Bronchial epithelial cell (primary cell): ENCODE measurements around the gene UBL5. TPM values are rescaled to one million over a fixed set of nuclear protein-coding genes. Genes with fewer than 3 reads are reported as not detected.
A peak's percentile ranks its signal among the peaks of the same experiment; 100 is the strongest.

ENCODE experiments used
- DNase-seq: peaks from one replicate; pipeline ENCODE4 v3.0.0-alpha.2; 2010; ENCODE audit warnings: low read depth
- FAIRE-seq: peaks from 2 replicates; lab custom pipeline; 2011; peaks lifted over from hg19 to GRCh38; lab: Jason Lieb, UNC
- H3K27me3 ChIP-seq: 2 replicates; pipeline ENCODE4 v1.5.1; 2011; ENCODE audit warnings: low read length; ENCODE audit not compliant: control insufficient read depth, insufficient read depth
- H3K36me3 ChIP-seq: 2 replicates; pipeline ENCODE4 v1.5.1; 2011; ENCODE audit warnings: low read length; ENCODE audit not compliant: control insufficient read depth, insufficient read depth
- H3K4me3 ChIP-seq: 2 replicates; pipeline ENCODE4 v1.5.1; 2011; ENCODE audit warnings: mild to moderate bottlenecking, low read depth, low read length, control low read depth
- total RNA-seq: library from RNA; depleted of rRNA; stranded (reverse); fragments of >200 nt; gene quantifications from 2 replicates; pipeline ENCODE4 v1.2.1, GENCODE V29; 2014
- TF ChIP-seq, protein P1 (sequence below): IDR thresholded peaks from 2 replicates; pipeline ENCODE4 v1.5.1; 2011; ENCODE audit warnings: mild to moderate bottlenecking, moderate library complexity, low read length, control low read depth, inconsistent platforms; ENCODE audit not compliant: insufficient read depth, severe bottlenecking

The UBL5 gene
- total RNA-seq, 1 donor from 2014 or later = 314 TPM

- FAIRE-seq (peak; percentile 95), DNase-seq (peak; percentile 83)
- Histone ChIP-seq H3K36me3 (peaks cover 15% of the 10 kb centered on the region), H3K4me3 (no peak overlapping the region), H3K27me3 (no peaks in the 10 kb centered on the region)
- TF ChIP-seq, protein P1, sequence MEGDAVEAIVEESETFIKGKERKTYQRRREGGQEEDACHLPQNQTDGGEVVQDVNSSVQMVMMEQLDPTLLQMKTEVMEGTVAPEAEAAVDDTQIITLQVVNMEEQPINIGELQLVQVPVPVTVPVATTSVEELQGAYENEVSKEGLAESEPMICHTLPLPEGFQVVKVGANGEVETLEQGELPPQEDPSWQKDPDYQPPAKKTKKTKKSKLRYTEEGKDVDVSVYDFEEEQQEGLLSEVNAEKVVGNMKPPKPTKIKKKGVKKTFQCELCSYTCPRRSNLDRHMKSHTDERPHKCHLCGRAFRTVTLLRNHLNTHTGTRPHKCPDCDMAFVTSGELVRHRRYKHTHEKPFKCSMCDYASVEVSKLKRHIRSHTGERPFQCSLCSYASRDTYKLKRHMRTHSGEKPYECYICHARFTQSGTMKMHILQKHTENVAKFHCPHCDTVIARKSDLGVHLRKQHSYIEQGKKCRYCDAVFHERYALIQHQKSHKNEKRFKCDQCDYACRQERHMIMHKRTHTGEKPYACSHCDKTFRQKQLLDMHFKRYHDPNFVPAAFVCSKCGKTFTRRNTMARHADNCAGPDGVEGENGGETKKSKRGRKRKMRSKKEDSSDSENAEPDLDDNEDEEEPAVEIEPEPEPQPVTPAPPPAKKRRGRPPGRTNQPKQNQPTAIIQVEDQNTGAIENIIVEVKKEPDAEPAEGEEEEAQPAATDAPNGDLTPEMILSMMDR = peak; percentile 90
Observed at GRCh38 chr19:9847087-9847671, 19.5 kb downstream of the UBL5 start.

DNA sequence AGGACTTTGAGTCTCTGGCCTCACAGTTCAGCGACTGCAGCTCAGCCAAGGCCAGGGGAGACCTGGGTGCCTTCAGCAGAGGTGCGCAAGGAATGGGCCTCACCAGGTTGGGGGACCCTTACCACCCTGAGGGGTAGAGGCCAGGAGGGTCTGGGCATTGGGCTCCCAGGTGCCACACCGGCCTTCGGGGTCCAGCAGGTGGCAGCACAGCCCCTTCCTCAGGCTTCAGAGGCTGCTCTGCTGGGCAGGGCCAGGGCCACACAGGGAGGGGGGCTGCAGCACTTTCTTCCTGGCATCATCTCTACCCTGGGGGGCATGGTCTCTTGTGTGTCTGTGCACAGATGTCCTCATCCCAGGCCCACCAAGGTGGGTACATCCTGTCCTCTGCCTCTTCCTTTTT is 20.3 kb downstream of the UBL5 start:
- Histone ChIP-seq H3K27me3 (no peaks in the 10 kb centered on the region), H3K4me3 (no peak overlapping the region), H3K36me3 (peaks cover 9% of the 10 kb centered on the region)
- TF ChIP-seq, protein P1 = peak; percentile 67
- FAIRE-seq = no peak
- no peak for DNase-seq

DNA sequence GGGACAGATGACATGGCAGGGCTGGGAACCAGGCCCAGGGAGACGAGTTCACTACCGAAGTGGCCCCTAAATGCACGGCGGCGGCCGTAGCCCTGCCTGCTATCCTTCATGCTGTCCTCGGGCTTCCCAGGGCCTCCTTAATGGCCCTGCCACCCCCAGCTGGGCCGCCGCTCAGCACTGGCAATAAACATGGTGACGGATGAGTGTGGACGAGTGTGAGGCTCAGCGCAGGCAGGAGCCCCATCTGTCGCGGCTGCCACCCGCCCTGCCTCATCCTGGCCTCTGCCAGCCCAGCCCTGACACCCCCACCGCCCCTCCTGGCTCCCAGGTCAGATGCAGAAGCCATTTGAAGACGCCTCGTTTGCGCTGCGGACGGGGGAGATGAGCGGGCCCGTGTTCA is 21.0 kb downstream of the UBL5 start:
- H3K27me3 ChIP-seq = no peaks in the 10 kb centered on the region
- H3K36me3 ChIP-seq = peaks cover 5% of the 10 kb centered on the region
- no peak for DNase-seq
- no peak overlapping the region for H3K4me3 ChIP-seq
- no peak for FAIRE-seq
- TF ChIP-seq, protein P1 = no peak

DNA sequence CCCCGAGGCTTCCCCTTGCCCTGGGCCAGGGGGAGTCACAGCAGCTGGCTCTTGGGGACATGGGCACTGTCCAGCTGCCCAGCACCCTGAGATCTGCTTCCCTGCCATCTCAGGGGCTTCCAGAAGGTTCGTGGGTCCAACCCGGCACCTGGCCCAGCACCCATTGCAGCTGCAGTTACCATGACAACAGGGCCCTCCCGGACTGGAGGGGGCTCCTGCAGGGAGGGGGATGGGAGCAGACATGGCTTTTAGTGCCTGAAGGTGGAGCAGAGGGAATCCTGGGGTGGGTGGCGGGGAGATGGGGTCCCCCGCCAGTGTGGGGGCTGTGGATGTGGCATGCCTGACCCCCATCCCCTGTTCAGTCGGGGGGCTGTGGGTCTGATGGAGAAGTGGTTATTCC is 22.1 kb downstream of the UBL5 start:
- TF ChIP-seq, protein P1 = no peak
- DNase-seq (no peak), FAIRE-seq (no peak)
- H3K36me3 ChIP-seq = peaks cover 5% of the 10 kb centered on the region
- H3K27me3 ChIP-seq = no peaks in the 10 kb centered on the region
- no peak overlapping the region for H3K4me3 ChIP-seq

DNA sequence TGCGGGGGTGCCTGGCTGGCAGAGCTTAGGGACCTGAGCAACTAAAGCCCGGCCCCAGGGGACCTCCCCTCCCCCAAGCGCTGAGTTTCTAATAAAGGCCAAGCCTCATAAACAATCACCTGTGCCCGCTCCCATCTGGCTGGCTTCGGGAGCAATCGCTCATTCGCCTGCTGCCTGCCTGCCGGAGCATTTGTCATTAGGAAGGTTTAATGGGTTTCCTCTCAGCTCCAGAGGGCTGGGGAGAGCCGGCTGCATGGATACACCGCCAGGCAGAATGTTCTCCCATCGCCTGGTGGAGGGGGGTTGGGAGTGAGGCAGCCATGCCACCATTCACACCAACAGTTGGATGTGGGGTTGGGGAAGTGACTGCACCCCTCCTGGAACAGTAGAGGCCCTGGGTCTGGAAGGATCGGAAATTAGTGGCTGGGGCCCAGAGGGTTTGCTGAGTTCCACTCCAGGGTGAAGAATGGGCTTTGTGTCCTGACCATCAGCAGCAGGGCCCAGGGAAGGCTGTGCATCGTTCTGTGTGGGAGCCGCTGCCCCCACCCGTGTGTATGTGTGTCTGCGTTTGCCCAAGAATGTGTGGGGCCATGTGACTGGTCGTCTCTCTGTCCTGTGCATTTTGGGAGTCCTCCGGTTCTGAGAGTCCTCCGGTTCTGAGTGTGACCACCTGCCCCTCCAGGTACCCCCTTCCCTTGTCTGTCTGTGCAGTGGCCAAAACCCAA is 22.7 kb downstream of the UBL5 start:
- no peaks in the 10 kb centered on the region for H3K27me3 ChIP-seq
- no peak overlapping the region for H3K4me3 ChIP-seq
- peaks cover 3% of the 10 kb centered on the region for H3K36me3 ChIP-seq
- FAIRE-seq (no peak), DNase-seq (no peak)
- TF ChIP-seq, protein P1 = no peak
